Measurements from ENCODE around the gene P3H4.

P3H4 gene

GRCh38 chr17:41762841-41763240 lies 48.9 kb downstream of the P3H4 start:
- no peak for DNase-seq (ENCODE audit: extremely low spot score)
- TF ChIP-seq CTBP1 (IDR thresholded peaks at IDR 0.05; ENCODE audit: borderline replicate concordance) (no peak), FOXM1 (IDR thresholded peaks at IDR 0.05; ENCODE audit: borderline replicate concordance) (no peak), NFRKB (IDR thresholded peaks at IDR 0.05) (no peak), TARDBP (IDR thresholded peaks at IDR 0.05) (no peak), ZNF384 (IDR thresholded peaks at IDR 0.05) (no peak), FOXA1 (IDR thresholded peaks at IDR 0.05) (no peak), ARNT (IDR thresholded peaks at IDR 0.05) (no peak), BHLHE40 (IDR thresholded peaks at IDR 0.05; ENCODE audit: borderline replicate concordance) (no peak), PKNOX1 (IDR thresholded peaks at IDR 0.05) (no peak), L3MBTL2 (conservative IDR thresholded peaks at IDR 0.05) (no peak), ELF4 (IDR thresholded peaks at IDR 0.05) (no peak), SUZ12 (IDR thresholded peaks at IDR 0.05) (no peak), SP1 (IDR thresholded peaks at IDR 0.05) (no peak), HDGF (IDR thresholded peaks at IDR 0.05; ENCODE audit: borderline replicate concordance) (no peak), LEF1 (IDR thresholded peaks at IDR 0.05; ENCODE audit: borderline replicate concordance) (no peak), FOXK2 (IDR thresholded peaks at IDR 0.05) (no peak)
- ChIA-PET POLR2A (interaction anchor here (0.9 to 1.6 kb wide), 2 partner anchors 24 to 30 kb away, joined by 3 to 4 read pairs; partner anchors contain the start of gene JUP), CTCF (interaction anchor here (0.8 to 1.2 kb wide), 2 partner anchors 23 to 24 kb away, joined by 3 to 4 read pairs; partner anchors contain the start of gene JUP)

- CTCF ChIA-PET, result interaction anchor here (0.8 to 1.2 kb wide), 2 partner anchors 24 kb away, joined by 3 to 4 read pairs; partner anchors contain the start of gene JUP
- TF ChIP-seq TARDBP (IDR thresholded peaks at IDR 0.05), result no peak
- no peak for TF ChIP-seq LEF1 (IDR thresholded peaks at IDR 0.05; ENCODE audit: borderline replicate concordance)
- no peak for TF ChIP-seq FOXA1 (IDR thresholded peaks at IDR 0.05)
- POLR2A ChIA-PET, result interaction anchor here (0.9 to 1.6 kb wide), 2 partner anchors 24 to 31 kb away, joined by 3 to 4 read pairs; partner anchors contain the start of gene JUP
- DNase-seq (ENCODE audit: extremely low spot score), result no peak
Observed at GRCh38 chr17:41762391-41762790, 49.4 kb downstream of the P3H4 start.

GRCh38 chr17:41760878-41761277 lies 50.9 kb downstream of the P3H4 start:
- ChIA-PET POLR2A (no interaction called here), CTCF (interaction anchor here (0.7 to 1.2 kb wide), 2 partner anchors 25 to 33 kb away, joined by 3 to 4 read pairs; no protein-coding TSS in a partner anchor)
- DNase-seq (ENCODE audit: extremely low spot score), result no peak
- TF ChIP-seq TARDBP (IDR thresholded peaks at IDR 0.05) (no peak), SP1 (IDR thresholded peaks at IDR 0.05) (no peak), ZNF384 (IDR thresholded peaks at IDR 0.05) (no peak), ELF4 (IDR thresholded peaks at IDR 0.05) (no peak), LEF1 (IDR thresholded peaks at IDR 0.05; ENCODE audit: borderline replicate concordance) (no peak), PKNOX1 (IDR thresholded peaks at IDR 0.05) (no peak), CTBP1 (IDR thresholded peaks at IDR 0.05; ENCODE audit: borderline replicate concordance) (no peak), SUZ12 (IDR thresholded peaks at IDR 0.05) (no peak), HDGF (IDR thresholded peaks at IDR 0.05; ENCODE audit: borderline replicate concordance) (no peak), FOXK2 (IDR thresholded peaks at IDR 0.05) (no peak), L3MBTL2 (conservative IDR thresholded peaks at IDR 0.05) (no peak), NFRKB (IDR thresholded peaks at IDR 0.05) (no peak), FOXA1 (IDR thresholded peaks at IDR 0.05) (no peak), ARNT (IDR thresholded peaks at IDR 0.05) (no peak), FOXM1 (IDR thresholded peaks at IDR 0.05; ENCODE audit: borderline replicate concordance) (no peak), BHLHE40 (IDR thresholded peaks at IDR 0.05; ENCODE audit: borderline replicate concordance) (no peak)

- ChIA-PET POLR2A (interaction anchor here (1.4 kb wide), 1 partner anchor 53 kb away, joined by 3 read pairs; the partner anchor contains the start of gene P3H4), CTCF (interaction anchor here (0.6 to 1.5 kb wide), 3 partner anchors 10 to 79 kb away, joined by 3 to 5 read pairs (median 3); partner anchors contain the start of genes JUP and KLHL10)
- DNase-seq (ENCODE audit: extremely low spot score), result no peak
- TF ChIP-seq ELF4 (IDR thresholded peaks at IDR 0.05), result no peak
- no peak for TF ChIP-seq SP1 (IDR thresholded peaks at IDR 0.05)
- TF ChIP-seq CTBP1 (IDR thresholded peaks at IDR 0.05; ENCODE audit: borderline replicate concordance), result no peak
- TF ChIP-seq TARDBP (IDR thresholded peaks at IDR 0.05), result no peak
- no peak for TF ChIP-seq FOXK2 (IDR thresholded peaks at IDR 0.05)
- no peak for TF ChIP-seq FOXA1 (IDR thresholded peaks at IDR 0.05)
- TF ChIP-seq NFRKB (IDR thresholded peaks at IDR 0.05), result no peak
- TF ChIP-seq BHLHE40 (IDR thresholded peaks at IDR 0.05; ENCODE audit: borderline replicate concordance), result no peak
- TF ChIP-seq PKNOX1 (IDR thresholded peaks at IDR 0.05), result no peak
- no peak for TF ChIP-seq ARNT (IDR thresholded peaks at IDR 0.05)
- TF ChIP-seq ZNF384 (IDR thresholded peaks at IDR 0.05), result no peak
- no peak for TF ChIP-seq HDGF (IDR thresholded peaks at IDR 0.05; ENCODE audit: borderline replicate concordance)
- no peak for TF ChIP-seq FOXM1 (IDR thresholded peaks at IDR 0.05; ENCODE audit: borderline replicate concordance)
- no peak for TF ChIP-seq L3MBTL2 (conservative IDR thresholded peaks at IDR 0.05)
- TF ChIP-seq SUZ12 (IDR thresholded peaks at IDR 0.05), result no peak
- no peak for TF ChIP-seq LEF1 (IDR thresholded peaks at IDR 0.05; ENCODE audit: borderline replicate concordance)
Observed at GRCh38 chr17:41758601-41759000, 53.1 kb downstream of the P3H4 start.

- ChIA-PET CTCF (interaction anchor here (0.9 to 3.0 kb wide), 2 partner anchors 32 to 48 kb away, joined by 5 to 9 read pairs; partner anchors contain the start of gene JUP), POLR2A (interaction anchor here (1.2 to 2.4 kb wide), 3 partner anchors 19 to 32 kb away, joined by 3 to 6 read pairs (median 6); partner anchors contain the start of gene JUP)
- DNase-seq (ENCODE audit: extremely low spot score), result no peak
- TF ChIP-seq FOXM1 (IDR thresholded peaks at IDR 0.05; ENCODE audit: borderline replicate concordance) (no peak), HDGF (IDR thresholded peaks at IDR 0.05; ENCODE audit: borderline replicate concordance) (no peak), ARNT (IDR thresholded peaks at IDR 0.05) (no peak), FOXA1 (IDR thresholded peaks at IDR 0.05) (no peak)
Observed at GRCh38 chr17:41754066-41754465, 57.7 kb downstream of the P3H4 start.

Data from HEK293T (cell line).